Activated CD8-positive, alpha-beta memory T cell treated with anti-CD3 and anti-CD28 coated beads for 36 hours (primary cell): Measurements from ENCODE around the gene PDK2. TPM values are rescaled to one million over a fixed set of nuclear protein-coding genes. Genes with fewer than 3 reads are reported as not detected.

Source experiments
- CTCF ChIA-PET: fragments of 350-600 bp; sonication (Branson Sonifier 250); formaldehyde crosslinking; loops from one replicate; lab custom pipeline; 2021; ENCODE audit warnings: antibody characterized with exemption; lab: Charles Lee
- POLR2A ChIA-PET: fragments of 350-600 bp; sonication (Branson Sonifier 250); formaldehyde crosslinking; loops from one replicate; lab custom pipeline; 2021; ENCODE audit warnings: antibody characterized with exemption; lab: Charles Lee
- total RNA-seq, 2 experiments: library from RNA; stranded (reverse); gene quantifications; one replicate each; pipeline ENCODE4 v1.2.3, GENCODE V29; 2021

Gene PDK2
- total RNA-seq, 2 experiments from 2014 or later, result 15.0 to 18.5 TPM

- ChIA-PET POLR2A (no interaction called here), CTCF (no interaction called here)
Observed at GRCh38 chr17:50120475-50121253, 25.5 kb downstream of the PDK2 start.

GRCh38 chr17:50122945-50123344 lies 27.8 kb downstream of the PDK2 start:
- POLR2A ChIA-PET, result no interaction called here

GRCh38 chr17:50123649-50124349 lies 28.6 kb downstream of the PDK2 start:
- POLR2A ChIA-PET, result no interaction called here
- CTCF ChIA-PET, result interaction anchor here (1.0 to 1.4 kb wide), 2 partner anchors 10 to 12 kb away, joined by 3 to 4 read pairs; no protein-coding TSS in a partner anchor

More at GRCh38 chr17:50122945-50123344, 27.8 kb downstream of the PDK2 start:
- CTCF ChIA-PET, result interaction anchor here (1.0 to 1.4 kb wide), 2 partner anchors 9 to 77 kb away, joined by 3 read pairs; no protein-coding TSS in a partner anchor

- CTCF ChIA-PET, result interaction anchor here (0.7 to 1.2 kb wide), 3 partner anchors 14 to 62 kb away, joined by 3 read pairs; no protein-coding TSS in a partner anchor
Observed at GRCh38 chr17:50125420-50125997, 30.4 kb downstream of the PDK2 start.

GRCh38 chr17:50127697-50128361 lies 32.7 kb downstream of the PDK2 start:
- POLR2A ChIA-PET, result interaction anchor here (0.7 kb wide), 1 partner anchor 366 kb away, joined by 3 read pairs; no protein-coding TSS in a partner anchor
- CTCF ChIA-PET, result no interaction called here

More at GRCh38 chr17:50125420-50125997, 30.4 kb downstream of the PDK2 start:
- POLR2A ChIA-PET, result no interaction called here

- ChIA-PET POLR2A (no interaction called here), CTCF (interaction anchor here (1.0 kb wide), 1 partner anchor 11 kb away, joined by 5 read pairs; no protein-coding TSS in a partner anchor)
Observed at GRCh38 chr17:50128441-50129352, 33.5 kb downstream of the PDK2 start.

- POLR2A ChIA-PET, result interaction anchor here (0.8 kb wide), 1 partner anchor 10 kb away, joined by 3 read pairs; no protein-coding TSS in a partner anchor
- CTCF ChIA-PET, result interaction anchor here (1.0 to 1.1 kb wide), 2 partner anchors 11 to 40 kb away, joined by 5 read pairs; no protein-coding TSS in a partner anchor
Observed at GRCh38 chr17:50129353-50129727, 34.2 kb downstream of the PDK2 start.

- ChIA-PET POLR2A (interaction anchor here (0.6 to 1.6 kb wide), 3 partner anchors 9 to 508 kb away, joined by 3 to 11 read pairs (median 3); no protein-coding TSS in a partner anchor), CTCF (interaction anchor here (1.0 to 1.5 kb wide), 6 partner anchors 9 to 40 kb away, joined by 4 to 5 read pairs (median 4); no protein-coding TSS in a partner anchor)
Observed at GRCh38 chr17:50129728-50130558, 34.8 kb downstream of the PDK2 start, which contains the start of gene SAMD14. TSS of gene SAMD14 (minus strand) at chr17:50130160. CDS start at chr17:50124959, 5,201 bp downstream.

- POLR2A ChIA-PET, result interaction anchor here (0.6 to 1.6 kb wide), 3 partner anchors 12 to 508 kb away, joined by 3 to 11 read pairs (median 3); no protein-coding TSS in a partner anchor
Observed at GRCh38 chr17:50130559-50131305, 35.6 kb downstream of the PDK2 start.

GRCh38 chr17:50132104-50132794 lies 37.1 kb downstream of the PDK2 start:
- ChIA-PET CTCF (interaction anchor here (0.6 to 2.0 kb wide), 3 partner anchors 9 to 166 kb away, joined by 3 to 7 read pairs (median 4); no protein-coding TSS in a partner anchor), POLR2A (interaction anchor here (0.6 kb wide), 1 partner anchor 18 kb away, joined by 3 read pairs; the partner anchor contains the start of gene PPP1R9B)

More at GRCh38 chr17:50130559-50131305, 35.6 kb downstream of the PDK2 start:
- CTCF ChIA-PET, result interaction anchor here (0.7 to 2.0 kb wide), 9 partner anchors 9 to 83 kb away, joined by 3 to 7 read pairs (median 4); partner anchors contain the start of gene PDK2

- CTCF ChIA-PET, result no interaction called here
- POLR2A ChIA-PET, result no interaction called here
Observed at GRCh38 chr17:50133028-50133768, 38.0 kb downstream of the PDK2 start.

GRCh38 chr17:50133769-50134099 lies 38.6 kb downstream of the PDK2 start:
- CTCF ChIA-PET, result no interaction called here
- POLR2A ChIA-PET, result no interaction called here

GRCh38 chr17:50134206-50135110 lies 39.3 kb downstream of the PDK2 start:
- CTCF ChIA-PET, result interaction anchor here (3.5 kb wide), 1 partner anchor 27 kb away, joined by 13 read pairs; no protein-coding TSS in a partner anchor
- POLR2A ChIA-PET, result no interaction called here
